IPS-18c (cell line): ENCODE results near the gene SEZ6.
A peak's percentile ranks its signal among the peaks of the same experiment; 100 is the strongest.

Source experiments
- H3K4me3 ChIP-seq: 2 replicates; pipeline ENCODE4 v1.7.0; 2013; ENCODE audit warnings: low read depth, mild to moderate bottlenecking, low read length, moderate library complexity; ENCODE audit not compliant: insufficient read depth
- H3K9me3 ChIP-seq: one replicate; pipeline ENCODE4 v1.6.1; 2013; ENCODE audit warnings: mild to moderate bottlenecking, low read length, moderate library complexity; ENCODE audit not compliant: control insufficient read depth, insufficient read depth

Gene SEZ6, protein sequence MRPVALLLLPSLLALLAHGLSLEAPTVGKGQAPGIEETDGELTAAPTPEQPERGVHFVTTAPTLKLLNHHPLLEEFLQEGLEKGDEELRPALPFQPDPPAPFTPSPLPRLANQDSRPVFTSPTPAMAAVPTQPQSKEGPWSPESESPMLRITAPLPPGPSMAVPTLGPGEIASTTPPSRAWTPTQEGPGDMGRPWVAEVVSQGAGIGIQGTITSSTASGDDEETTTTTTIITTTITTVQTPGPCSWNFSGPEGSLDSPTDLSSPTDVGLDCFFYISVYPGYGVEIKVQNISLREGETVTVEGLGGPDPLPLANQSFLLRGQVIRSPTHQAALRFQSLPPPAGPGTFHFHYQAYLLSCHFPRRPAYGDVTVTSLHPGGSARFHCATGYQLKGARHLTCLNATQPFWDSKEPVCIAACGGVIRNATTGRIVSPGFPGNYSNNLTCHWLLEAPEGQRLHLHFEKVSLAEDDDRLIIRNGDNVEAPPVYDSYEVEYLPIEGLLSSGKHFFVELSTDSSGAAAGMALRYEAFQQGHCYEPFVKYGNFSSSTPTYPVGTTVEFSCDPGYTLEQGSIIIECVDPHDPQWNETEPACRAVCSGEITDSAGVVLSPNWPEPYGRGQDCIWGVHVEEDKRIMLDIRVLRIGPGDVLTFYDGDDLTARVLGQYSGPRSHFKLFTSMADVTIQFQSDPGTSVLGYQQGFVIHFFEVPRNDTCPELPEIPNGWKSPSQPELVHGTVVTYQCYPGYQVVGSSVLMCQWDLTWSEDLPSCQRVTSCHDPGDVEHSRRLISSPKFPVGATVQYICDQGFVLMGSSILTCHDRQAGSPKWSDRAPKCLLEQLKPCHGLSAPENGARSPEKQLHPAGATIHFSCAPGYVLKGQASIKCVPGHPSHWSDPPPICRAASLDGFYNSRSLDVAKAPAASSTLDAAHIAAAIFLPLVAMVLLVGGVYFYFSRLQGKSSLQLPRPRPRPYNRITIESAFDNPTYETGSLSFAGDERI

DNA sequence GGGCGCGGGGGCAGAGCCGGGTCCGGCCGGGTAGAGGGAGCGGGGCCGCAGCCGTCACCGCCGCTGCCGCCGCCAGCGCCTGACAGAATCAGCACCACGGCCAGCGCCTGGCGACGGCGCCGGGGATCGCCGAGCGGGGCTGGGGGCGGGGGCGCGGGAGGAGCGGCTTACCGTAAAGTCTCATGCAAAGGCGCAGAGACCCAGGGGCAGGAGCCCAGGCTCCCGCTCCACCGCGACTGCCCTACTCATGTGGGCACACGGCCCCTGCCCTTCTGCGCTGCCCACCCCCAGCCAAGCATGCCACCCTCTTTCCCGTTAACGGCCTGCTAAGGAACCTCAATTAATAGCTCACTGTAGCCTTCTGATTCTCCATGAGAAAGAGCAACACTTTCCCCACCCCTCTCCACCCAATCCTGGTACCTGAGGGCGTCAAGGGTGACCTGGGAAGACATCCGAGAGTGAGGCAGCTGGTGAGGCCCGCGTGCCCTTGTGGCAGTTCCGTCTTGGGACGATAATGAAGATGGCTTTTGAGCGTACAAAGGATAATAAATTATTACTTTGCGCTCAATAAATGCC is at the start of gene SEZ6:
Gene SEZ6, minus strand, starts transcription at position 98 of the 576 bp plus-strand sequence. CDS start 164 bp downstream, outside the sequence.
- Histone ChIP-seq H3K4me3 (peak within 1 kb of the TSS; percentile 41), H3K9me3 (no peaks in the 10 kb centered on the region)

DNA sequence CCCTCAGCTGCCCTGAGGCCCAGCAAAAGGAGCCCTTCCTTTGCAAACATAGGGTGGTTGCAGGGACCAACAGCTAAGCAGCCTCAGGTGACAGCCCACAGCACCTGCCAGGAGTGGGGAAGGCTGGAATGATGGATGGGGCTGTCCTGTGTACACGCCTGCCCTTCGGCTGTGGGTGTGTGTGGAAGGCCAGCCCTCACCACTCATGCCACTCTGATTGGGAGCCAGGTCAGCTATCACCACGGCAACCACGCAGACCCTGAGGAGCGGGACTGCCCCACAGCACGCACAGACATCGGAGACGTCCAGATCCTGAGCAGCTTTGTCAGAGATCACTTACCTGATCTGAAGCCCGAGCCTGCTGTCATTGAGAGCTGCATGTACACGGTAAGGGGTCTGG is 49.0 kb upstream of the SEZ6 start:
- Histone ChIP-seq H3K4me3 (no peak overlapping the region), H3K9me3 (no peaks in the 10 kb centered on the region)

DNA sequence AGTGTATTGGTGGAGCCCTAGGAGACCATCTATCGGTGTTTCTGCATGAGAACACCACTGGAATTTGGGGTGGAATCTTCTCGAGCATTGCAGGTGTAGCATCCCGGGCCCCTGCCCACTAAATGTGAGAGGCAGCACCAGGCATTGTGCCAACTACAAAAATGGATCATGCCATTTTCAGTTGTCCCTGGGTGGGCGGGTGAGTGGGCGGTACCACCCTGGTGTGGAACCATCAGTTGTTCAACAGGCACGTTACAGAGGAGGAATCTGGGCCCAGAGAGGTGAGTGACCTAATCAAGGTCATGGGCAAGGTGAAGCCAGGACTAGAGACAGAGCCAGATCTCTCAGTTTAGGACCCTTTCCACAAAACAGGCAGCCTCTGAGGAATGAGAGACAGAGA is 45.9 kb upstream of the SEZ6 start:
- H3K4me3 ChIP-seq: no peak overlapping the region; the same call in 1 of the 2 replicates
- H3K9me3 ChIP-seq: no peaks in the 10 kb centered on the region

DNA sequence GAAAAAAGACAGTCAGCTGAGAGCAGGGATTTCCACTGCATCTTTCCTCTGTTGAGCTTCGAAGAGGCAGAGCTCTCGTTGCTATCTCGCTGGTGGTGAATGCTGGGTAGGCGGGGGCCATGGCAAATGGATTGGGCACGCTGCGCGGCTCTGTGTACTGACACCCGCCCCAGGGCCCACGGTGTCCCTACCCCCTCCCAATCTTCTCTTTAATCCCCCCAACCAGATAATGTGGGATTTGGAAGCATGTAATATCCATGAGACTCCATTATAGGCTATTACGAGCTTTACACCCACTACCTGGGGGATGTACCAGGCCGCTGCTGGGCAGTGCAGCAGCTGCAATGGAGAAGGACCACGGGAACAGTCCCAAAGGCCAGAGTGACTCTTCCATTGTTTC is 45.4 kb upstream of the SEZ6 start:
- Histone ChIP-seq H3K9me3 (no peaks in the 10 kb centered on the region), H3K4me3 (no peak overlapping the region)

DNA sequence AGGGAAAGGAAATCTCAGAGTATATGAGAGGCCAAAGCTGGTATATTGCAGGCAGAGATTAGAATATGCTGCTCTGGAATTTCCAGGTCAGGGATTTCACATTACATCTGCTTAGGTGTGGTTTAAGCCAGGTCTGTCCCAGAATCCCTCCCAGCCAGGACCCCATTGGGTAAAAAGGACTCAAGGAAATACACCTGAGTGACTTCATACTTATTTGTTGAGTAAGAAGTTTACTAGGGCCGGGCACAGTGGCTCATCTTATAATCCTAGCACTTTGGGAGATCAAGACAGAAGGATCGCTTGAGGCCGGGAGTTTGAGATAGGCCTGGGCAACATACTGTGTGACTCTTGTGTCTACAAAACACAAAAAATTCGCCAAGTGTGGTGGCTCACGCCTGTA is 44.3 kb upstream of the SEZ6 start:
- Histone ChIP-seq H3K9me3 (no peaks in the 10 kb centered on the region), H3K4me3 (no peak overlapping the region)

DNA sequence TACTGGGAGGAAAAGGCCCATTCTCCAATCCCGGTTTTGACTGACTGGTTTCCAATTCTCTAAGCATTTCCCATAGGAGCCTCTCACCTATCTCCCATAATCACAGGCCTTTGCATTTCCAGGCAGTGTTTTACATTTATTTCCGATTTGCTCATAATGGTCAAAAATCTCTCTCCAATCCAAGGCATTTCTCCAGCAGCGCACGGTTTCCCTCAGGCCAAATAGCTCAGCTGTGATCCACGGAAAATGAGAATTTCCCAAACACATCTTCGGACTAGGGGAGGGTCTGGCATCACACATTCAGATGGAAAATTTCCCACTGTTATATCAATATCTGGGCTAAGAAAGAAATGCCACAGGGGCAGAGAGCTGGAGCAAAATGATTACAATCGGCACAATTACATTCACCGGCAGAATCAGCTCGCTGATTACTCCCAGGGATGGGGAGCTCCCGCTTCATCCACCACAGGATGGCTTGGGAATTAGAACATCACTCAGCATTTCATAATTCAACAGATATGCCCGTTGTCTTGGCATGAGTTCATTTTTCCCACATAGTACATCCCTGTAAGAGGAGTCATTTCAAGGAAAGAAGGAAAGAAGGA is 43.8 kb upstream of the SEZ6 start:
- H3K9me3 ChIP-seq: no peaks in the 10 kb centered on the region
- no peak overlapping the region for H3K4me3 ChIP-seq

DNA sequence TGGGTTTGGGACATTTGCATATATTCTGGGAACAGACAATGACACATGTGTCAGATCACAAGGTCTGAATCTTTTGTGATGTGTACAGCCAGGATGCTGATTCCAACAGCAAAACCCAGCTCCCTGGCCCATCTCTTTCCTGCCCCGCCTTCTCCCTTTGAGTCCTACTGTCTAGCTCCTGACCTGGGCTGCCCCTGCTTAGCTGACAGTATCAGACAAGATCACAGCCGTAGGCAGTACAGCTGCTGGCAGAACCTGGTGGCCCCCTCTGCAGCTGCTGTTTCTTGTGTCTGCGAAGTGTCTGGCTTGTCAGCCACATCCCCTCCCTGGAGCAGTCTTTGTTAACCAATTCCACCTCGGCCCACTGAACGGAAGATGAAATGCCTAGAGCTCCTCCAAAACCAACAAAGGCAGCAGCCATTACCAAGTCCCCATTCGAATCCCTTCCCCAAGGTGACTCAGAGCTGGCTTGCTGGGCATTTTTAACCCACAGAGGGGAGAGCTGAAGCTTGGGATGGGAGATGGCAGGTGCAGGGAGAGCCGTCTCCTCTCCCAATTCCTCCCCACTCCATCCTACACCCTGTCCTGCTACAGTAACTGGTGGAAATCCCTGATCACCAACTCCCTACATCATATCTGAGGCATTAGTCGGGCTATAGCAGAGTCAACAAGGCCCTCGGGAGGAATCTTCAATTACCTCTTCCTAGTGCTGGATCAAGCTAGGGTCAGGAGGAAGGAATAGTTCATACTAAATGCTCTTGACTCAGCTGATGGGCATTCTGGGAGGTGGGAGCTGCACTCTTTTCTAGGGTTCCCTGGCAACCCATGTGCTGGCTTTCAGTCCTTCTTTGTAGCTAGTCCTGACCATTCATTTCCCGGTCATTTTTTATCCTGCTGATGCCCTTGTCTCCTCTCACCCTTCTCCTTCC is 42.9 kb upstream of the SEZ6 start:
- Histone ChIP-seq H3K9me3 (no peaks in the 10 kb centered on the region), H3K4me3 (no peak overlapping the region)

DNA sequence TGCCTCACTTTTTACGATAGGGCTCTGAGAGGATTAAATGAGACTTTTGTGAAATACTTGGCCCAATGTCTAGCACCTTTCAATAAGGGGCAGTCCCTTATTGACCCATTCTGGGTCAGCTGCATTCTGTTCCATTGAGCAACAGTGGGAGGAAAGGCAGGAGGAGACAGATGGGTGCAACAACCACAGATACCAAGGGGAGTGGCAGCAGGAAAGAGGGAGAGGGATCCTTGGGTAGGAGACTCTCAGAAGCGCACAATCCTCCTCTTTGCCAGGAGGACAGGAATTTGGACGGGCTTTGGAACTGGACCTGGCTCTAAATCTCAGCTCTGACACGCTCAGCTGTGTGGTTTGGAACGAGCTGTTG is 40.6 kb upstream of the SEZ6 start:
- H3K4me3 ChIP-seq: no peak overlapping the region
- H3K9me3 ChIP-seq: no peaks in the 10 kb centered on the region

DNA sequence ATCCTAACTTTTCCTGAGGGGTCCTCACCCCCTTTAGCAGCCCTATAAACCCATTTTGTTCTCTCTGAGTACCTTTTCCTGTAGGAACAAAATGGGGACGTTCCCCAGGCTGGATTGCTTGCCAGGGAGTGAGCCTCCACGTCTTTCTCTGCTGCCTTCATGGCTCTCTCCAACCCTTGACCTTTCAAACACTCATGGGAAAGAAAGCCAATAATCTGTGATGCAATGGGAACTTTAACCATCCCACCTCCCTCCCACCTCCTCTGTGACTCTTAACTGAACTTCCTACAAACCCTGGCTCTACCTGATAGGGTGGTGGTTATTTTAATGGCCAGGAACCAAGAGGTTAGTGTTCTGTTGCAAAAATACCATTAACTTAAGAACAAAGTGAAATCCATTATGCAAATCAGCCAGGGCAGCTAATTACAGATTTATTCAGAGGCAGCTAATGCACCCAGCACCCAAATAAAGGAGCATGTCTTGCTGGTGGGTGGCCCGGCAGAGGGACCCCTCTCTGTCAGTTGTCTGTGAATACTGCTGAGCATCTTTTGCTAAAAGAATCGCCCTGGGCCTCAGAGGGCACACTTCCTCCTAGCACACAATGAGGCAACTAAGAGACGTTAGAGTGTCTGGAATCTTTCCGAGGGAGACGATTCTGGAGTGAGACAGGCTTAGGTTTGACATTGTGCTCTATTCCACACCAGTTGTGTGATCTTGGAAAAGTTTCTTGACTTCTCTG is 40.1 kb upstream of the SEZ6 start:
- Histone ChIP-seq H3K9me3 (no peaks in the 10 kb centered on the region), H3K4me3 (no peak overlapping the region)

DNA sequence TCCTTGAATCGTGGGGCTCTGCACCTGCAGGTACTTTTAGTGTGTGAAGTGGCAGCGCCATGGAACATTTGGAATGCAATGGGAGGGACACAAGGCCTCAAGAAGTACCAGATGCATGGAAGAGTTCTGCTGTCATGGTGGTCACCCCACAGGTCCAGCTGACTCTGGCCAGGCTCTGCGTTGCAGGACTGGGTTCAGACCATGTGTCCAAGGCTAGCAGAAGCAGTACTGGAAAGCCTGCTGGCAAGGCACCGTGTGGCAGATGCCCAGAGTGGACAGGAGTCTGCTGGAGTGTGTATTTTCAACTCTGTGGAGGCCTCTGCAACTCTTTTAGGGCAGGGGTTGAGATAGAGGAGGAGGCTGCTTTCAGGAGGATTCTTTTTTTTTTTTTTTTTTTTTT is 39.2 kb upstream of the SEZ6 start:
- H3K9me3 ChIP-seq: no peaks in the 10 kb centered on the region
- H3K4me3 ChIP-seq: no peak overlapping the region

DNA sequence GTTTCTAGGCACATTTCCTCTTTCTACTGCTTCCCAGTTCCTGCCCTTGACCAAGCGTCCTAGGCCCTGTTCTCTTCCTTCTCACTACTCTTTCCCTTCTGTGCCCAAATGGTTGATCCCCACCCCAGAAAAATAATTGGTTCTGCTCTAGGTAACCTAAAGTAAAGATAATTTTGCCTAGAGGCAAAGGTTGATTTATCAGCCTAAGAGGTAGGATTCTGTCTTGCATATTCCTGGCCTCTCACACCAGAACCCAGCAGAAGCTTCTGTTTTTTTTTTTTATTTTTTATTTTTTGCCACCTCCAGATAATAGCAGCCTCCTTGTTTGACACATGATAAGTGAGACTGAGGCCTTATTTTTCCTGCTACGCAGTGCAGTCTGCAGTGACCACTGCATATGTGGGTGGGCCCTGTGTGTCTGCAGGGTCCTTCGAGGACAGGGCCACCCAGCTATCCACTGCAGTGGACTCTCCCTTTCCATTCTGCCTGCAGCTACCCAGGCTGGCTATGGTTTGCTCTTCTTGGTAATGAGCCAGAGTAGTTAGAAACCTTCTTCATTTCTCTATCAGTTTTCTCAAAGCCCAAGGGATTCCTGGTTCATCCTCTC is 37.8 kb upstream of the SEZ6 start:
- H3K4me3 ChIP-seq: no peak overlapping the region; the same call in none of the 2 replicates
- H3K9me3 ChIP-seq: no peaks in the 10 kb centered on the region

DNA sequence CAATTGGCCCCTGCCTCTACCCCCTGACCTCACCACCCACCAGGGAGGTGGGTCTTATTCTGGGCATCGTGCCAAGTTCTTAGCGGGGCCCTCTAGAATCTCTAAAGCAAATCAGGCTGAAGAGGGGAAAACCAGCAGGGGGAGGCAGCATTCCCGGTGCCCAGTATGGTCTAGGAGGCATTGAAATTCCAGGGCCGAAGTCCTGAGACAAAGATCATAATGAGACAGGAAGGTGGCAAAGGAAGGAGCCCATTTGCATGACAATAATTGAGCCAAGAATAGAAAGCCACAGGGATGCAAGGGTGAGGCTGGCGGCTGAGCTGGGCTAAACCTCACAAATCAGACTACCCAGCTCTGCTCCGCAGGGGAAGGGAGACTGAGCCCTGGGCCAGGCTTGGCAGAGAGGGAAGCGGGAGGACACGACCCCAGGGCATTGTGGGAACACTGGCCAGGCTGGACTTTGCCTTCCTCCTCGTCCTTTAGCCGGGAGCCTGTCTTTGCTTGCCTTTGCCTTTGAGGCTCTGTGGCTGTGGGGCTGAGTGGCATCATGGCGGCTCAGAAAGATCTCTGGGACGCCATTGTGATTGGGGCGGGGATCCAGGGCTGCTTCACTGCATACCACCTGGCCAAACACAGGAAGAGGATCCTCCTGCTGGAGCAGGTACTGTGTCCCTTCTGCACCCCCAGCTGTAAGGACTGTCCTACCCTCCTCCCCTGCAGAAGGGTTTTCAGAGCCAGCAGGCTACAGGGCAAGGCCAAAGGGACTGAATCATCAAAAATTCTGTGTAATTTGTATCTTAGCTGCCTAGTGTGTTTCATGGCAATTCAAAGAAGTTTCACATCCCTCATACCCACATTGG is 37.1 kb upstream of the SEZ6 start, which contains the start of gene PIPOX:
Gene PIPOX, plus strand, starts transcription at position 463 of the 860 bp plus-strand sequence. Its CDS starts 85 bp downstream, at position 548.
- H3K4me3 ChIP-seq: peak within 1 kb of the TSS; percentile 28

DNA sequence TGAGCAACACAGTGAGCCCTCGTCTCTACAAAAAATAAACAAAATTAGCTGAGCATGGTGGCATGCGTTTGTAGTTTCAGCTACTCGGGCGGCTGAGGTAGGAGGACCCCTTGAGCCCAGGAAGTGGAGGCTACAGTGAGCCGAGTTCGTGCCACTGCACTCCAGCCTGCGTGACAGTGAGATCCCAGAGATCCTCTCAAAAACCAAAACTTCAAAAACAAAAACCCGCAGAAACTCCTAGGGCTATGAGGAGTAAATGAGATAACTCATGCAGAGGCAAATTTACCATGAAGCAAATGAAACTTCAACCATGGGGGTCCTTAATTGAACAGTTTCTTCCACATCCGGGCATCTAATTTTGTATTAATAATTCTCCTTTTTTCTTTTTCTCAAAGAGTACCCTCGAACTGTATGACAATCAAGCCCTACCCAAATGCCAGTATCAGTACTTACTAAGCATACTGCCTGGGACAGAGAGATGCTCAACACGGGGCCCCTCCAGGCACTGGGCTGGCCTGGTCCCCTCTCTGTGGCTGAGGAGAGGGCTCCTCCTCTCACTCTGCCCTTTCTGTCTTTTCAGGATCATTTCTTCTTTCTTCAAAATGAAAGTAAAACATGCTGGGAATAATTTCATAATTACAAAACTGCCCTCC is 36.3 kb upstream of the SEZ6 start:
- no peaks in the 10 kb centered on the region for H3K9me3 ChIP-seq
- H3K4me3 ChIP-seq: no peak overlapping the region

More for the DNA sequence above, 37.1 kb upstream of the SEZ6 start, which contains the start of gene PIPOX:
- H3K9me3 ChIP-seq: no peaks in the 10 kb centered on the region

DNA sequence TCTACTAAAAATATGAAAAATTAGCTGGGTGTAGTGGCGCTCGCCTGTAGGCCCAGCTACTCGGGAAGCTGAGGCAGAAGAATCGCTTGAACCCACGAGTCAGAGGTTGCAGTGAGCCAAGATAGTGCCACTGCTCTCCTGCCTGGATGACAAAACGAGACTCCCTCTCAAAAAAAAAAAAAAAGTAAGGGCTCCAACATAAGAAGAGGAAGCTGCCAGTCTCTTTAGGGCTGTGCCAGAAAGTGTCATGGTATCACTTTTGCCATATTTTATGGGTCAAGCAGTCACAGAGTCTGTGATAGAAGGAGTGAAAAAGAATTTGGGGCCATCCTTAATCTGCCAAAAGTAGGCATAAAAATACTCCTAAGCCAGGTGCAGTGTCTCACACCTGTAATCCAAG is 35.7 kb upstream of the SEZ6 start:
- H3K4me3 ChIP-seq: no peak overlapping the region
- H3K9me3 ChIP-seq: no peaks in the 10 kb centered on the region
